T-helper 1 cell treated with Interleukin-12 subunit alpha and Interleukin-12 subunit beta and Interleukin-4 antibody, amounts not matched to agents 30 ng/mL and 1 ng/mL, for 36 hours (primary cell): ENCODE data around the gene ZDHHC11. TPM values are rescaled to one million over a fixed set of nuclear protein-coding genes. Genes with fewer than 3 reads are reported as not detected.
"Not testable (repeated sequence)": the region's sequence is repeated elsewhere in the genome, so short reads cannot be mapped to it uniquely, and the experiment has no call there.

Source experiments
- intact Hi-C: fragments of 100-400 bp; cut with micrococcal nuclease; formaldehyde crosslinking; loops from one replicate; pipeline ENCODE4 v1.15.1; 2024
- total RNA-seq: library from RNA; stranded (reverse); gene quantifications from 2 replicates; pipeline ENCODE4 v1.2.3, GENCODE V29; 2022

ZDHHC11 gene
- total RNA-seq, 1 donor from 2014 or later: 26.9 TPM

DNA sequence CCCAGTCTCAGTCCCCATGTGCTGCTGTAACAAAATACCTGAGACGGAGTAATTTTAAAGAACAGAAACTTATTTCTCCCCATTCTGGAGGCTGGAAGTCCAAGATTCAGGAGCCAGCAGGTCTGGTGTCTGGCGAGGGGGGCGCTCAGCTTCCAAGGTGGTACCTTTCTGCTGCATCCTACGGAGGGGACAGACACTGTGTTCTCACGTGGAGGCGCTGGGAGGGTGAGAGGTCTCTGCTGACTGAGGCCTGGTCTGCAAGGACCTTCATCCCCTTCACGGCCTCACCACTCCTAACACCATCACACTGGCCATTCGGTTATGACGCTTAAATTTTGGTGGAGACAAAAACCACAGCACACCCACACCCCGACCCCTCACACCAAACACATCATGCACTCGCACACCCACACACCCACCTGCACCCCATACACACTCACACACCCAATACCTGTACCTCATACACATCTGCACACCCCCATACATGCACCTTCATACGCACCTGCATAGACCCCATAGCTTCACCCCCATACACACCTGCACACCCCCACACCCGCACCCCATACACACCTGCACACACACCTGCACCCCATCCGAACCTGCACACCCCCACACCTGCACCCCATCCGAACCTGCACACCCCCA lies 9.8 kb upstream of the ZDHHC11 start:
- intact Hi-C loops: no loop called here

- intact Hi-C loops: no loop called here
Observed at GRCh38 chr5:859798-860296, 9.1 kb upstream of the ZDHHC11 start.

- intact Hi-C loops: no loop called here
Observed at GRCh38 chr5:859391-859790, 8.6 kb upstream of the ZDHHC11 start.

DNA sequence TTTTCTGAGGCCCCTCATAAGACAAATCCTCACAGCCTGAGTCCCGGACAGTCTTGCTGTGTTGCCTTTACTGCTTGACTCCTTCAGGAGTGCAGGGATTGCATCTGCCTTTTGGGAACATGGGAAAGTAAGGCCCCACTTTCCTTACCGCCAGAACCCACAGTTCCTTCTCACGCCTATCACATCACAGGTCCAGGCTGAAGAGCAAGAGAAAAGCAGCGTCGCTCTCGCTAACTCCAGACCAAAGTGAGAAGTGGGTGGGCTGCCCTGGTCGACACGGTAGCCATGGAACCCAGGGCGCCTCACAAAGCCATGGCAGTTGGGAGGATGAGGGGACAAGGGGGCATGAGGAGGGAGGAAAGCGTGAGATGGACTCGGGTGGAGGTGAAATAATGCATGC lies 7.9 kb upstream of the ZDHHC11 start:
- intact Hi-C loops: no loop called here

GRCh38 chr5:856531-857425 lies 6.0 kb upstream of the ZDHHC11 start:
- intact Hi-C loops: no loop called here

GRCh38 chr5:855771-856530 lies 5.2 kb upstream of the ZDHHC11 start:
- intact Hi-C loops: no loop called here

- intact Hi-C loops: no loop called here
Observed at GRCh38 chr5:854966-855743, 4.4 kb upstream of the ZDHHC11 start.

GRCh38 chr5:854217-854616 lies 3.4 kb upstream of the ZDHHC11 start:
- intact Hi-C loops: no loop called here

- intact Hi-C loops: not testable (repeated sequence)
Observed at GRCh38 chr5:853416-854090, 2.8 kb upstream of the ZDHHC11 start.

- intact Hi-C loops: no loop called here
Observed at GRCh38 chr5:852431-853401, 1.9 kb upstream of the ZDHHC11 start.

DNA sequence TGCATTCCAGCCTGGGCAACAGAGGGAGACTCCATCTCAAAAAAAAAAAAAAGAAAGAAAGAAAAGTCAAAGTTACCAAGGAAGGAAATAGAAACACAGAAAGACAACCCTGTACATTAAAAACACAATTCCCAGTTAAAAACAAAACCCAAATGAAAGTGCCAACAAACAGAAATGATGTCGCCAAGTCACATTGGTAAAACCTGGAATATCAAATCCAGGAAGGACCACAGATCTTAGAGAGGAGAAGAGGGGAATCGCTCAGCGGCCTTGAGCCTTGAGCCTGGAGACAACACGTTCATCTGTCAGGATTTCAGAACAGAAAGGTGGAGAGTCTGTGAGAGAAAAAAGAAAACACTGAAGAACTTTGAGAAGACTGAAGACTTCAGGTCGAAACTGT lies 1.2 kb upstream of the ZDHHC11 start:
- intact Hi-C loops: no loop called here

DNA sequence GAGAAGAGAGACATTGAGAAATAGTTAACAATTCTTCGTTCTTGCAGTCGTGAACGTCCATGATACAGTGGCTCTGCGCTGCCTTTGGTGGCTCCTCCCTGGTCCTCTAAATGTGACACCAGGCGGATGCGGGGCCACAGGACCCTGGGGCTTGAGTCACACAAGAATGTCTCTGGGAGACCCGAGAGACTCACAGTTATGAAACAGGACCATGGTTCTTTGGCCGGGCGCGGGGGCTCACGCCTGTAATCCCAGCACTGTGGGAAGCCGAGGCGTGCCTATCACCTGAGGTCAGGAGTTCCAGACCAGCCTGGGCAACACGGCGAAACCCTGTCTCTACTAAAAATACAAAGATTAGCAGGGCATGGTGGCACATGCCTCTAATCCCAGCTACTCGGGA lies 767 bp upstream of the ZDHHC11 start:
- intact Hi-C loops: no loop called here

GRCh38 chr5:851076-851475 lies 290 bp upstream of the ZDHHC11 start:
- intact Hi-C loops: no loop called here

GRCh38 chr5:849651-850301 lies 1.0 kb downstream of the ZDHHC11 start:
- intact Hi-C loops: loop anchor here (5.0 kb wide), 1 partner anchor 92 kb away; no protein-coding TSS in a partner anchor

GRCh38 chr5:848671-849111 lies 2.1 kb downstream of the ZDHHC11 start:
- intact Hi-C loops: loop anchor here (5.0 kb wide), 1 partner anchor 91 kb away; no protein-coding TSS in a partner anchor

DNA sequence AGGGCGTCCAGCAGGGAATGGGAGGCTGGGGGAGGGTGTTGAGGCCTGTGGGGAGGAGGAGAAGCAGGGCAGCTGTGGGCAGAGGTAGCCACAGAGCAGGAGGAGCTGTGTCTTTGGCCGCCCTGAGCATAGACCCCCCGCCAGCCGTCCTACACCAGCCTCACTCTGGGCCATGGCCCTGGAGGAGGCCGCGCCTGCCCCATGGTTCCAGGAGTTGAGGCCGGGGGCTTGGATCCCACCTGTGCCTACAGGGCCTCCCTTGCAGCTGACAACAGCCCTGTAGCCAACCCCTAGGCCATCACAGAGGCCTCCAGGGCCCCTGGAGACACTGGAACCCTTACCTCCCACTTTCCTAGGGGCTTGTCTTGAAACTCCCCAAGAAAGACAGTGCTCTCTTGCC lies 3.0 kb downstream of the ZDHHC11 start:
- intact Hi-C loops: loop anchor here (5.0 kb wide), 1 partner anchor 90 kb away; no protein-coding TSS in a partner anchor

GRCh38 chr5:847212-847611 lies 3.6 kb downstream of the ZDHHC11 start:
- intact Hi-C loops: loop anchor here (5.0 kb wide), 1 partner anchor 90 kb away; no protein-coding TSS in a partner anchor

DNA sequence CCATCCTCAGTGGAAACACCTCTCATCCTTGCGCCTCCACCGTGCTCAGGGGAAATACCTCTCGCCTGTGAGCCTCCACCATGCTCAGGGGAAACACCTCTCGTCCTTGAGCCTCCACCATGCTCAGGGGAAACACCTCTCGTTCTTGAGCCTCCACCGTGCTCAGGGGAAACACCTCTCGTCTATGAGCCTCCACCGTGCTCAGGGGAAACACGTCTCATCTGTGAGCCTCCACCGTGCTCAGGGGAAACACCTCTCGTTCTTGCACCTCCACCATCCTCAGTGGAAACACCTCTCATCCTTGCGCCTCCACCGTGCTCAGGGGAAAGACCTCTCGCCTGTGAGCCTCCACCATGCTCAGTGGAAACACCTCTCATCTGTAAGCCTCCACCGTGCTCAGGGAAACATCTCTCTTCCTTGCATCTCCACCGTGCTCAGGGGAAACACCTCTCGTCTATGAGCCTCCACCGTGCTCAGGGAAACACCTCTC lies 4.1 kb downstream of the ZDHHC11 start:
- intact Hi-C loops: loop anchor here (5.0 kb wide), 1 partner anchor 89 kb away; no protein-coding TSS in a partner anchor
